Loucy (cell line): Measurements from ENCODE around the gene LAMB4.

ENCODE experiments used
- CTCF ChIP-seq: fragments of 200-600 bp; sonication (generic); conservative IDR thresholded peaks from 2 replicates; pipeline ENCODE4 v1.5.1; 2014; ENCODE audit warnings: mild to moderate bottlenecking, antibody characterized with exemption, low read length
- EZH2phosphoT487 ChIP-seq: fragments of 200-600 bp; IDR thresholded peaks from 2 replicates; pipeline ENCODE4 v1.6.1; 2018; ENCODE audit warnings: antibody characterized with exemption, mild to moderate bottlenecking, moderate library complexity, borderline replicate concordance

- TF ChIP-seq CTCF (no peak), EZH2phosphoT487 (no peak)
Observed at GRCh38 chr7:108015740-108016139, 114.4 kb downstream of the LAMB4 start.
